Thyroid gland (tissue), 4 donors: ENCODE data around the gene ZNF70. TPM values are rescaled to one million over a fixed set of nuclear protein-coding genes. Genes with fewer than 3 reads are reported as not detected.

Experiments
- DNase-seq, 2 donors: peaks; one replicate each; pipeline ENCODE4 v3.0.0-alpha.2; 2019
- H3K27ac ChIP-seq, 3 donors: fragments of 200-600 bp; sonication (generic); 1 replicate in 2 of 3; 2 replicates in 1 of 3; pipeline ENCODE4 v1.5.1; 2016 to 2019; ENCODE audit warnings: mild to moderate bottlenecking in 1 of 3, moderate library complexity in 1 of 3
- H3K27me3 ChIP-seq: fragments of 200-600 bp; sonication (generic); one replicate; pipeline ENCODE4 v1.5.1; 2019
- H3K36me3 ChIP-seq, 2 donors: fragments of 200-600 bp; sonication (generic); one replicate each; pipeline ENCODE4 v1.5.1; 2016 to 2019
- H3K4me1 ChIP-seq, 2 donors: fragments of 200-600 bp; sonication (generic); one replicate each; pipeline ENCODE4 v1.5.1; 2017 to 2019
- H3K4me3 ChIP-seq, 3 donors: fragments of 200-600 bp; sonication (generic); replicated peaks in 1 of 3; 1 replicate in 2 of 3; 2 replicates in 1 of 3; pipeline ENCODE4 v1.5.1; 2016; ENCODE audit warnings: mild to moderate bottlenecking in 1 of 3
- H3K9me3 ChIP-seq: fragments of 200-600 bp; sonication (generic); one replicate; pipeline ENCODE4 v1.5.1; 2017
- POLR2A ChIP-seq, 2 donors: fragments of 450-650 bp; IDR thresholded peaks; one replicate each; pipeline ENCODE4 v1.6.1; 2017; ENCODE audit warnings: antibody characterized with exemption in 2 of 2, mild to moderate bottlenecking in 2 of 2, moderate library complexity in 1 of 2
- WGBS, 2 donors: methylation state at CpG; one replicate each; pipeline ENCODE4 v1.1.5; 2017; 5-methylcytosine and 5-hydroxymethylcytosine counted together
- intact Hi-C: fragments of 100-400 bp; cut with DNase I; formaldehyde crosslinking; loops from one replicate; pipeline ENCODE4 v1.15.1; 2023
- total RNA-seq, 4 donors: library from RNA; depleted of rRNA; stranded (reverse); fragments of >200 nt; gene quantifications; one replicate each; pipeline ENCODE4 v1.2.3, GENCODE V29; 2016
- TF ChIP-seq, protein P1 (sequence below), 6 experiments: fragments of 200-600 bp in 3 of 6; fragments of 450-650 bp in 3 of 6; sonication (generic) in 3 of 6; IDR thresholded peaks; one replicate each; pipeline ENCODE4 v1.5.1; 2016 to 2019; ENCODE audit warnings: antibody characterized with exemption in 6 of 6, mild to moderate bottlenecking in 2 of 6, inconsistent platforms in 1 of 6, moderate library complexity in 1 of 6

ZNF70 gene
- total RNA-seq, 4 donors from 2014 or later, result 5.0 to 10.7 (median 7.4) TPM

DNA sequence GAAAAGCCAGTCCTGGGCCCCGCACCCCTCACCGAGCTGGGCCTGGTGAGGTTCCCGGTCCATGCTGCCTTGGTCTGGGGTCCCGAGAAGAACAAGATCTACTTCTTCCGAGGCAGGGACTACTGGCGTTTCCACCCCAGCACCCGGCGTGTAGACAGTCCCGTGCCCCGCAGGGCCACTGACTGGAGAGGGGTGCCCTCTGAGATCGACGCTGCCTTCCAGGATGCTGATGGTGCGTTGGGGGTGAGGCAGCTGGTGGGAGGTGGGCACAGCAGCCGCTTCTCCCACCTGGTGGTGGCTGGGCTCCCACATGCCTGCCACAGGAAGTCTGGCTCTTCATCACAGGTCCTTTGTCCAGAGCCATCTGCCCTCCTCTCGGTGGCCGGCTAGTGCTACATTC, 31.3 kb upstream of the ZNF70 start:
- H3K4me1 ChIP-seq, result peaks cover 5 to 6% of the 10 kb centered on the region in 2 donors
- no peaks in the 10 kb centered on the region for H3K27me3 ChIP-seq
- no peaks in the 10 kb centered on the region for H3K36me3 ChIP-seq
- H3K27ac ChIP-seq, result no peak overlapping the region
- 91 to 94% methylated on average over 3 to 16 of the region's 16 CpGs for WGBS, 2 donors
- intact Hi-C loops, result no loop called here
- no peaks in the 10 kb centered on the region for H3K9me3 ChIP-seq
- DNase-seq, result no peak
- H3K4me3 ChIP-seq, result no peak overlapping the region
- TF ChIP-seq, protein P1, sequence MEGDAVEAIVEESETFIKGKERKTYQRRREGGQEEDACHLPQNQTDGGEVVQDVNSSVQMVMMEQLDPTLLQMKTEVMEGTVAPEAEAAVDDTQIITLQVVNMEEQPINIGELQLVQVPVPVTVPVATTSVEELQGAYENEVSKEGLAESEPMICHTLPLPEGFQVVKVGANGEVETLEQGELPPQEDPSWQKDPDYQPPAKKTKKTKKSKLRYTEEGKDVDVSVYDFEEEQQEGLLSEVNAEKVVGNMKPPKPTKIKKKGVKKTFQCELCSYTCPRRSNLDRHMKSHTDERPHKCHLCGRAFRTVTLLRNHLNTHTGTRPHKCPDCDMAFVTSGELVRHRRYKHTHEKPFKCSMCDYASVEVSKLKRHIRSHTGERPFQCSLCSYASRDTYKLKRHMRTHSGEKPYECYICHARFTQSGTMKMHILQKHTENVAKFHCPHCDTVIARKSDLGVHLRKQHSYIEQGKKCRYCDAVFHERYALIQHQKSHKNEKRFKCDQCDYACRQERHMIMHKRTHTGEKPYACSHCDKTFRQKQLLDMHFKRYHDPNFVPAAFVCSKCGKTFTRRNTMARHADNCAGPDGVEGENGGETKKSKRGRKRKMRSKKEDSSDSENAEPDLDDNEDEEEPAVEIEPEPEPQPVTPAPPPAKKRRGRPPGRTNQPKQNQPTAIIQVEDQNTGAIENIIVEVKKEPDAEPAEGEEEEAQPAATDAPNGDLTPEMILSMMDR (IDR thresholded peaks at IDR 0.05), result no peak
- TF ChIP-seq POLR2A (IDR thresholded peaks at IDR 0.05), result no peak

DNA sequence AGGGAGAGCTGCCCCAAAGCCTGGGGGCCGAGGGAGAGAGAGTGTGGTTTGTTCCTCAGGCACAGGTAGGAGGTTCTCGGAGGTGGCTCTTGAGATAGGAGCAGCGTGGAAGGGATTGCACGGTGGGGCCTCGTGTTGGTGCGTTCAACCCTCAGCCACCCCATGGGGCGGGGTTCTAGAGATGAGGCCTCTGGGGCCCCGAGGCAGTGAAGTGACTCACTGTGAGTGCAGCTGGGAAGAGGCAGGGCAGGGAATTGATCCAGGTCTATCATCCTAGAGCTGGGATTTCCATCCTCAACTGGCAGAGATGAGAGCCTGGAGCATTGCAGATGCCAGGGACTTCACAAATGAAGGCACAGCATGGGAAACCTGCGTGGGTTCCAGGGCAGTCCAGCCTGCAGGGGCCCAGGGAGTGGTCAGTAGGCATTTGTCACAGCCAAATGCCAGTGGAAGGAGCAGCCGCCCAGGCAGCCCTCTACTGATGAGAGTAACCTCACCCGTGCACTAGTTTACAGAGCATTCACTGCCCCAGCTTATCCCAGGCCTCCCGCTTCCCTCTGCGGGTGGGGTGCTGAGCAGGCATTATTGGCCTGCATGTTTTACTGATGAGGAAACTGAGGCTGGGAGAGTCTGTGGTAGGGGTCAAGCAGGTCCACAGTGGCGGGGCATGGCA, 30.7 kb upstream of the ZNF70 start:
- Histone ChIP-seq H3K4me1 (peaks cover 5% of the 10 kb centered on the region in 2 donors), H3K36me3 (no peaks in the 10 kb centered on the region), H3K27ac (no peak overlapping the region), H3K9me3 (no peaks in the 10 kb centered on the region), H3K27me3 (no peaks in the 10 kb centered on the region), H3K4me3 (no peak overlapping the region)
- intact Hi-C loops, result no loop called here
- WGBS, 2 donors, result 72 to 74% methylated on average over 9 to 14 of the region's 14 CpGs
- TF ChIP-seq POLR2A (IDR thresholded peaks at IDR 0.05), result no peak
- TF ChIP-seq, protein P1 (IDR thresholded peaks at IDR 0.05), result no peak
- DNase-seq, result no peak

DNA sequence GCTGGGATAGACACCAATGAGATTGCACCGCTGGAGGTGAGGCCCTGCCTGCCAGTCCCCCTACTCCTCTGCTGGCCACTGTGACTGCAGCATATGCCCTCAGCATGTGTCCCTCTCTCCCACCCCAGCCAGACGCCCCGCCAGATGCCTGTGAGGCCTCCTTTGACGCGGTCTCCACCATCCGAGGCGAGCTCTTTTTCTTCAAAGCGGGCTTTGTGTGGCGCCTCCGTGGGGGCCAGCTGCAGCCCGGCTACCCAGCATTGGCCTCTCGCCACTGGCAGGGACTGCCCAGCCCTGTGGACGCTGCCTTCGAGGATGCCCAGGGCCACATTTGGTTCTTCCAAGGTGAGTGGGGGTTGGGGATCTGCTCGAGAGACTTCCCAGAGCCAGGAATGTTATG, 30.2 kb upstream of the ZNF70 start:
- WGBS, 2 donors, result 81 to 93% methylated on average over 14 to 15 of the region's 15 CpGs
- no peak overlapping the region for H3K27ac ChIP-seq
- DNase-seq, result no peak
- H3K4me1 ChIP-seq, result no peaks in the 10 kb centered on the region
- H3K4me3 ChIP-seq, result no peak overlapping the region
- no peaks in the 10 kb centered on the region for H3K36me3 ChIP-seq
- H3K27me3 ChIP-seq, result no peaks in the 10 kb centered on the region
- no peak for TF ChIP-seq POLR2A (IDR thresholded peaks at IDR 0.05)
- TF ChIP-seq, protein P1 (IDR thresholded peaks at IDR 0.05), result no peak
- no peaks in the 10 kb centered on the region for H3K9me3 ChIP-seq
- intact Hi-C loops, result no loop called here

DNA sequence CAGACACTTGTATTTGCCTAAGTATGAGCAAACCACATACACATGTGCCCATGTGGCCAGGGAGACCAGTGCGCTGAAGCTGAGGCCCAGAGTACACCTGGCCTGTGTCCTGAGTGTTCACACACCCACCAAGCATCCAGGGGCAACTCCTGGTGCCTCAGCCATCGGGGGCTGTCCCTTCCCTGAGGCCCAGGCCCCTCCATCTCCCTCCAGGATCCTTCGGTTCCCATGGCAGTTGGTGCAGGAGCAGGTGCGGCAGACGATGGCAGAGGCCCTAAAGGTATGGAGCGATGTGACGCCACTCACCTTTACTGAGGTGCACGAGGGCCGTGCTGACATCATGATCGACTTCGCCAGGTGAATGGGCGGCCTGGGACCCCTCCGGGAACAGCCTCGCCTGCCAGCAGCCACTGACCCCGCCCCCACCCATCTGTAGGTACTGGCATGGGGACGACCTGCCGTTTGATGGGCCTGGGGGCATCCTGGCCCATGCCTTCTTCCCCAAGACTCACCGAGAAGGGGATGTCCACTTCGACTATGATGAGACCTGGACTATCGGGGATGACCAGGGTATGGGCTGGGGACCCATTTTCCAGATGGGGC, 29.3 kb upstream of the ZNF70 start:
- intact Hi-C loops, result no loop called here
- Histone ChIP-seq H3K4me3 (no peak overlapping the region), H3K36me3 (no peaks in the 10 kb centered on the region), H3K9me3 (no peaks in the 10 kb centered on the region), H3K4me1 (no peaks in the 10 kb centered on the region), H3K27ac (no peak overlapping the region), H3K27me3 (no peaks in the 10 kb centered on the region)
- no peak for DNase-seq
- TF ChIP-seq, protein P1 (IDR thresholded peaks at IDR 0.05), result no peak
- TF ChIP-seq POLR2A (IDR thresholded peaks at IDR 0.05), result no peak
- WGBS, 2 donors, result 85 to 93% methylated on average over 16 to 17 of the region's 20 CpGs

- intact Hi-C loops, result no loop called here
- WGBS, 2 donors, result 63 to 77% methylated on average over 1 to 2 of the region's 5 CpGs
These were observed 28.8 kb upstream of the ZNF70 start for GRCh38 chr22:23779731-23780130.

More at GRCh38 chr22:23779731-23780130, 28.8 kb upstream of the ZNF70 start:
- Histone ChIP-seq H3K4me3 (no peak overlapping the region), H3K36me3 (no peaks in the 10 kb centered on the region), H3K4me1 (no peaks in the 10 kb centered on the region), H3K27me3 (no peaks in the 10 kb centered on the region), H3K9me3 (no peaks in the 10 kb centered on the region), H3K27ac (no peak overlapping the region)
- TF ChIP-seq, protein P1 (IDR thresholded peaks at IDR 0.05), result no peak
- TF ChIP-seq POLR2A (IDR thresholded peaks at IDR 0.05), result no peak
- no peak for DNase-seq
